ENCODE results near the gene CATSPER4. TPM values are rescaled to one million over a fixed set of nuclear protein-coding genes. Genes with fewer than 3 reads are reported as not detected.

The CATSPER4 gene
- total RNA-seq, 1 donor from 2014 or later: not detected

DNA sequence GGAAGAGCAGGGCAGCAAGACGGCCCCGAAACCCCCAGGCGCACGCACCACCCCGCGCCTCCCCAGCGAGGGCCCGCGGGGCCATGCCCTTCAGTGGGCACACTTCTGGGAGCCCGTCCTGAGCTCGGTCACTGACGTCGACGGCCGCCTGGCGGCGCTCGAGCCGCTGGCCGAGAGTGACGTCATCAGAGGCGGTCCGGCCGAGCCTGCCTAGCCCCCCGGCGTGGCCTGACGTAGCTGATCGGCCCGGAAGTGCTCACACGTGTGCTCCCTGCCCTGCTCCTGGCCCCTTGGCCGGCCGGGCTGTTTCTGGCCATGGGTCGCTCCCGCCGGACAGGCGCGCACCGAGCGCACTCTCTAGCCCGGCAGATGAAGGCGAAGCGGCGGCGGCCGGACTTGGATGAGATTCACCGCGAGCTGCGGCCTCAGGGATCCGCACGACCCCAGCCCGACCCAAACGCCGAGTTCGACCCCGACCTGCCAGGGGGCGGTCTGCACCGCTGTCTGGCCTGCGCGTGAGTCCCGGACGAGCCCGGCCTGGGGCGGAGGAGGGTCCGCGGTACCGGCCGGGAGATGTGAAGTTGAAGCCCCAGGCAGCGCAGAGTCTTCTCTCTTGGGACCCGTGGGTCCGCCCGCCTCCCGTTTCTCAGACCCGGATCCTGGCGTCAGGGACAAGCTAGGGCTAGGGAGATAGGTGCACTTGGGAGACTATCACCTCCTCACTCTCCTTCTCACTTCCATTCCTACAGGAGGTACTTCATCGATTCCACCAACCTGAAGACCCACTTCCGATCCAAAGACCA is 20.5 kb upstream of the CATSPER4 start, which contains the start of gene ZNF593:
Gene ZNF593 (plus strand): TSS at position 240 of the 803 bp plus-strand sequence. CDS start 76 bp downstream, at position 316.
- TF ChIP-seq, protein P1, sequence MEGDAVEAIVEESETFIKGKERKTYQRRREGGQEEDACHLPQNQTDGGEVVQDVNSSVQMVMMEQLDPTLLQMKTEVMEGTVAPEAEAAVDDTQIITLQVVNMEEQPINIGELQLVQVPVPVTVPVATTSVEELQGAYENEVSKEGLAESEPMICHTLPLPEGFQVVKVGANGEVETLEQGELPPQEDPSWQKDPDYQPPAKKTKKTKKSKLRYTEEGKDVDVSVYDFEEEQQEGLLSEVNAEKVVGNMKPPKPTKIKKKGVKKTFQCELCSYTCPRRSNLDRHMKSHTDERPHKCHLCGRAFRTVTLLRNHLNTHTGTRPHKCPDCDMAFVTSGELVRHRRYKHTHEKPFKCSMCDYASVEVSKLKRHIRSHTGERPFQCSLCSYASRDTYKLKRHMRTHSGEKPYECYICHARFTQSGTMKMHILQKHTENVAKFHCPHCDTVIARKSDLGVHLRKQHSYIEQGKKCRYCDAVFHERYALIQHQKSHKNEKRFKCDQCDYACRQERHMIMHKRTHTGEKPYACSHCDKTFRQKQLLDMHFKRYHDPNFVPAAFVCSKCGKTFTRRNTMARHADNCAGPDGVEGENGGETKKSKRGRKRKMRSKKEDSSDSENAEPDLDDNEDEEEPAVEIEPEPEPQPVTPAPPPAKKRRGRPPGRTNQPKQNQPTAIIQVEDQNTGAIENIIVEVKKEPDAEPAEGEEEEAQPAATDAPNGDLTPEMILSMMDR (IDR thresholded peaks at IDR 0.05): peak; percentile 89
- H3K36me3 Mint-ChIP-seq (ENCODE audit: unreplicated experiment): no peaks in the 10 kb centered on the region
- no peaks in the 10 kb centered on the region for H3K9me3 Mint-ChIP-seq (ENCODE audit: unreplicated experiment)
- peak; percentile 97 for DNase-seq (ENCODE audit: extremely low spot score, unreplicated experiment)
- H3K27ac Mint-ChIP-seq (ENCODE audit: unreplicated experiment): peak within 1 kb of the TSS; percentile 86
- peak within 1 kb of the TSS; percentile 88 for H3K4me3 Mint-ChIP-seq (ENCODE audit: unreplicated experiment)
- H3K27me3 Mint-ChIP-seq (ENCODE audit: unreplicated experiment): no peaks in the 10 kb centered on the region
- peaks cover 13% of the 10 kb centered on the region for H3K4me1 Mint-ChIP-seq (ENCODE audit: unreplicated experiment)

DNA sequence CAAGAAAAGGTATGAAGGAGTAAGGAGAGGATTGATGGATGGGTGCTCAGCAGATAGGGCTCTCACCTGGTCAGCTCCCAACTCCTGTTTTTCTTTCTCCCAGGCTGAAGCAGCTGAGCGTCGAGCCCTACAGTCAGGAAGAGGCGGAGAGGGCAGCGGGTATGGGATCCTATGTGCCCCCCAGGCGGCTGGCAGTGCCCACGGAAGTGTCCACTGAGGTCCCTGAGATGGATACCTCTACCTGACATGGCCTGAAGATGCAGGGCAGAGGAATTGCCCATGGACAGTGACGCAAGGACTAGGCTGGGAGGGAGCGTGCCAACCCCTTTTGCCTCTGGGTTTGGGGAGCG is 20.0 kb upstream of the CATSPER4 start:
- peak overlapping the region; percentile 86 for H3K27ac Mint-ChIP-seq (ENCODE audit: unreplicated experiment)
- peak overlapping the region; percentile 88 for H3K4me3 Mint-ChIP-seq (ENCODE audit: unreplicated experiment)
- H3K27me3 Mint-ChIP-seq (ENCODE audit: unreplicated experiment): no peaks in the 10 kb centered on the region
- TF ChIP-seq, protein P1 (IDR thresholded peaks at IDR 0.05): no peak
- H3K4me1 Mint-ChIP-seq (ENCODE audit: unreplicated experiment): peaks cover 8% of the 10 kb centered on the region
- H3K36me3 Mint-ChIP-seq (ENCODE audit: unreplicated experiment): no peaks in the 10 kb centered on the region
- no peak for DNase-seq (ENCODE audit: extremely low spot score, unreplicated experiment)
- no peaks in the 10 kb centered on the region for H3K9me3 Mint-ChIP-seq (ENCODE audit: unreplicated experiment)

DNA sequence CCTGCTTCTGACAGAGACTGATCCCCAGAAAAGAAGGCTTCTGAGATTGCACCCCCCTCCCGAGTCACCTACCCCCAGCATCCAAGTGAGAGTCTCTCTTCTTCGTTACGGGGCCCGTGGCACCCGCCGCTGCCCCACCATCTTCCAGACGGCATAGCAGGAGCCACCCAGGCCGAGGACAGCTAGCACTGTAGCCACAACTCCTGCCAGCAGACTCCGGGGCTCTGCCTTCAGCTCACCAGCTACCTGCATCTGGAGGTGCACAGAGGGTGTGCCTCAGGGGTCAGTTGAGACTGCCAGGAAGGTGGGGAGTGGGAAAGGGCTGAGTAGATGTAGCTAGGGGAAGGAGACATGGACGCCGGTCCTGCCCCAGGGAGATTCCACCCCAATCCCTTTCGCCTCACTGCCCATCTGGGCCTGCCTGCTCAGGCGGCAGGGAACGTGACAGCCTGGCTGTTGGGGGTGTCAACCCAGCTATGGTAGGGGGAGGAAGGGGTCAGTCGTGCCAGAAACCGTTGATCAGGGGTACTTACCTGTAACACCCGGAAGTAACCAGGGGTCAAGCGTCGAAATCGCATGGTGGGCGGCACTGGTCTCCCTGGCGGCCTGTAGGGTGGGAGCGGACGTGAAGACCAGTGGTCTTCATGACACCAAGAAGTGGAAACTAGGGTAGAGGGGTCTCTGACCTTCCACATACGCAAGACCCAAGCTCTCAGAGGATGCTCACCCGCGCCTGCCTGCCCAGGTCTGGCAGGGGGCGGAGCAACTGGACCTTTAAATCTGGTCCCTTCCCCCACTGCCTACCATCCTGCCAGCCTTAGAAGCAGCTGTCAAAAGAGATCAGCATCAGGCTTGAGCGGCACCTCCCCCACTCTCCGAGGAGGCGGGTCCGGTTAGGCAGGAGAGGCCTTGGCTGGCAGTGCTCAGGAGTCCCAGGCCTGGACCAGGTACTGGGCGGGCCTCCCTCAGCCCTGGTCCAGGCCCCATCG is 19.0 kb upstream of the CATSPER4 start, which contains the start of gene ZNF593OS:
Gene ZNF593OS (minus strand): TSS at position 749 of the 989 bp plus-strand sequence. CDS start 171 bp downstream, at position 578.
- Mint-ChIP-seq H3K27me3 (ENCODE audit: unreplicated experiment) (no peaks in the 10 kb centered on the region), H3K4me1 (ENCODE audit: unreplicated experiment) (peaks cover 6% of the 10 kb centered on the region), H3K9me3 (ENCODE audit: unreplicated experiment) (no peaks in the 10 kb centered on the region), H3K27ac (ENCODE audit: unreplicated experiment) (no peak within 1 kb of the TSS), H3K36me3 (ENCODE audit: unreplicated experiment) (no peaks in the 10 kb centered on the region), H3K4me3 (ENCODE audit: unreplicated experiment) (peak within 1 kb of the TSS; percentile 88)
- no peak for DNase-seq (ENCODE audit: extremely low spot score, unreplicated experiment)
- TF ChIP-seq, protein P1 (IDR thresholded peaks at IDR 0.05): no peak

- no peaks in the 10 kb centered on the region for H3K36me3 Mint-ChIP-seq (ENCODE audit: unreplicated experiment)
- H3K9me3 Mint-ChIP-seq (ENCODE audit: unreplicated experiment): no peaks in the 10 kb centered on the region
- no peaks in the 10 kb centered on the region for H3K27me3 Mint-ChIP-seq (ENCODE audit: unreplicated experiment)
- no peak overlapping the region for H3K4me3 Mint-ChIP-seq (ENCODE audit: unreplicated experiment)
- H3K4me1 Mint-ChIP-seq (ENCODE audit: unreplicated experiment): peaks cover 7% of the 10 kb centered on the region
- H3K27ac Mint-ChIP-seq (ENCODE audit: unreplicated experiment): no peak overlapping the region
- no peak for DNase-seq (ENCODE audit: extremely low spot score, unreplicated experiment)
- TF ChIP-seq, protein P1 (IDR thresholded peaks at IDR 0.05): no peak
Observed at GRCh38 chr1:26175346-26175745, 15.1 kb upstream of the CATSPER4 start.
